GM10266 (cell line): Measurements from ENCODE around the gene OFD1.

Experiments used
- DNase-seq: peaks from one replicate; pipeline ENCODE4 v3.0.0; 2012; ENCODE audit errors: extremely low spot score
- TF ChIP-seq, protein P1 (sequence below): IDR thresholded peaks from 2 replicates; pipeline ENCODE4 v1.5.1; 2012; ENCODE audit warnings: mild to moderate bottlenecking, low read depth; ENCODE audit not compliant: control insufficient read depth, insufficient read depth; ENCODE audit errors: missing control alignments

OFD1 gene

DNA sequence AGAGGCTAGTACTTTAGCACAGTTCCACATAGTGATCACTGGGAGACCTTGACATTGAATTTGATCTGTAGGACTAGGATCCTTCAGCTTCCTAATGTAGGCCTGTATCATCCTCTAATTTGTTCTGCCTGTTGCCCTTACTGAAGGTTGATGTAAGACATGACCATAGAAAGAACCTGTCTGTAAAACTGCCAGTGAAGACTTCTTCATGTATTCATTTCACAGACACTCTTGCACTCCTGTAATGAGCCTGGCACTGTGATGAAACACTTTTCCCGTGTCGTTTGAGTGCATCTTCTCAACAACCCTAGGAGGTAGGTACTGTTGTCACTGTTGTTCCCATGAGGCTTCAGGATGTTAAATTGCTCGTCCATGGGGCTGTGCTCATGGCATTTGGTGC is 31.0 kb upstream of the OFD1 start:
- no peak for DNase-seq
- TF ChIP-seq, protein P1, sequence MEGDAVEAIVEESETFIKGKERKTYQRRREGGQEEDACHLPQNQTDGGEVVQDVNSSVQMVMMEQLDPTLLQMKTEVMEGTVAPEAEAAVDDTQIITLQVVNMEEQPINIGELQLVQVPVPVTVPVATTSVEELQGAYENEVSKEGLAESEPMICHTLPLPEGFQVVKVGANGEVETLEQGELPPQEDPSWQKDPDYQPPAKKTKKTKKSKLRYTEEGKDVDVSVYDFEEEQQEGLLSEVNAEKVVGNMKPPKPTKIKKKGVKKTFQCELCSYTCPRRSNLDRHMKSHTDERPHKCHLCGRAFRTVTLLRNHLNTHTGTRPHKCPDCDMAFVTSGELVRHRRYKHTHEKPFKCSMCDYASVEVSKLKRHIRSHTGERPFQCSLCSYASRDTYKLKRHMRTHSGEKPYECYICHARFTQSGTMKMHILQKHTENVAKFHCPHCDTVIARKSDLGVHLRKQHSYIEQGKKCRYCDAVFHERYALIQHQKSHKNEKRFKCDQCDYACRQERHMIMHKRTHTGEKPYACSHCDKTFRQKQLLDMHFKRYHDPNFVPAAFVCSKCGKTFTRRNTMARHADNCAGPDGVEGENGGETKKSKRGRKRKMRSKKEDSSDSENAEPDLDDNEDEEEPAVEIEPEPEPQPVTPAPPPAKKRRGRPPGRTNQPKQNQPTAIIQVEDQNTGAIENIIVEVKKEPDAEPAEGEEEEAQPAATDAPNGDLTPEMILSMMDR, result no peak

DNA sequence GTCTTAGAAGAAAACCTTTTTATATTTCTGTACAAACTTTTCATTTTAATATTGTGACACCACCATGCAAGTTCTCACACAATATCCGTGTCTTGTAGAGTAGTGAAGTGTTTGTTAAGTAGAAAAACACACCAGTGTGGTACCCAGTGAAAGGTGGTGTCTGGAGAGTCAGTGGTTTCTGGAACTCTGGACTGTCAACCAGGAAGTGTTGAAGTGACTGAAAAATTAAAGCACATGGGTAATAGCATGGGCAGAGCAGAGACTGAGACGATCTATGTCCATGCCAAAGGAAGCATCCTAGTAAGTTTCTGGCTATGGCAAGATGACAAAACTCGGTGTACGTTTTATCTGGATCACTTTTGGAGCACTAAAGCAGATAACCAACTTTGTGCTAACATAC is 23.4 kb upstream of the OFD1 start:
- TF ChIP-seq, protein P1, result no peak
- no peak for DNase-seq

DNA sequence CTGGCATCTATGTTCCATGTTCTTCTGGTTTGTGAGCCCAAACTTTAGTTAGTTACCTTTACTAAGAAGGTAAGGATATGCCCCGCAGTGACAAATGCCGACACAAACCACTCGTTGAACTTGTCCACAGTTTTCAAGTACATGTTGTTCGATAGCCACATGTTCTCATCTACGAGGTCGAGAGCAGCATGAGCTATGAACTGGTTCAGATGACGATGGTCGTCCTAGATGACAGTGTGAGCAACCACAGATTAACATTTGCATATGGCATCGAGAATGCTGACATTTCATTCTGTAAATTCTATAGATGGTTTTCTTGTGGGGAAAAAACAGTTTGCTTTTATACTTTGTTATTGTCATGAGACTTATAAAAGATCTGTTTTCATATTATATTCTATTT is 18.1 kb upstream of the OFD1 start:
- TF ChIP-seq, protein P1, result no peak
- DNase-seq, result no peak

DNA sequence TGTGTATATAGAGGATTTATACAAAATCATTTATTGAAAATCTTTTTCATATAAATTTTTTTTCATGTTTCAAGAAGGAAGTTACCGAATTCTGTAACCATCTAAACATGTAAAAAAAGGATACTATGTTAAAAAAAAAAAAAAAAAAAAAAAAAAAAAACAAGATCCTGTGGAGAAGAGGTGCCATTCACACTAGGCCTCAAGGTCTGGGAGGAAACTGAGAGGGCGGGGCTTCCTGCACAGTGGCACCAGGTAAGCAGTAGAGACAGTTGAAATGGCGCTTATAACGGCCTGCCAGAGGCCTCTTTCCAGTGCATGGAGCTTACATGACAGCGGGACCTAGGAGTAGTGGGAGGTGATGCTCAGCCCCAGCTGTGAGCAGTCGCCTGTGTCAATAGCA is 17.6 kb upstream of the OFD1 start:
- TF ChIP-seq, protein P1, result no peak
- DNase-seq, result no peak

DNA sequence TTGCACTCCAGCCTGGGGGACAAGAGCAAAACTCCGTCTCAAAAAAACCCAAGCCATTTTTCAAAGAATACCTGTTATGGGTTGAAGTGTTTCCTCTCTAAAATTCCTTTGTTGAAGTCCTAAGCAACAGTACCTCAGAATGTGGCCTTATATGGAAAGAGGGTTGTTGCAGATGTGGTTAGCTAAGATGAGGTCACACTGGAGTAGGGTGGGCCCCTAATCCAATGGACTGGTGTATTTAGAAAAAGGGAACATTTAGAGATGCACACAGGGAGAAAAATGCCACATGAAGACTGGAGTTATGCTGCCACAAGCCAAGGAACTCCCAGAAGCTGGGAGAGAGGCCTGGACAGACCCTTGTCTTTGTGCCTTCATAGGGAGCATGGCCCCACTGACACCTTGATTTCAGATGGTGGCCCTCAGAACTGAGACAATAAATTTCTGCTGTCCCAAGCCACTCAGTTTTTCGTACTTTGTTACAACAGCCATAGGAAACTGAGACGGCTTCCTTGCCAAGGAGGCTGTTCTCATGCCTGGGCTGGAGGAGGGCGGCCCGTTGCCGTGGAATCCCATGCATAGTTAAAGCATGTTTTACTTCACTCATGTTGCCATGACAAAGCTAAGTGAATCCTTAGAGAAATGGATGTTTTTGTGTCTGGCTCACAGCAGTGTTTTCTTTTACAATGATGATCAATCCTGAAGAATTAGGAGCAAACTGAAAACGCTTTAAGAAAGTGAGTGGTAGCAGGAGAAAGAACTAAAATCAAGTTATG is 16.7 kb upstream of the OFD1 start:
- TF ChIP-seq, protein P1, result no peak
- no peak for DNase-seq

DNA sequence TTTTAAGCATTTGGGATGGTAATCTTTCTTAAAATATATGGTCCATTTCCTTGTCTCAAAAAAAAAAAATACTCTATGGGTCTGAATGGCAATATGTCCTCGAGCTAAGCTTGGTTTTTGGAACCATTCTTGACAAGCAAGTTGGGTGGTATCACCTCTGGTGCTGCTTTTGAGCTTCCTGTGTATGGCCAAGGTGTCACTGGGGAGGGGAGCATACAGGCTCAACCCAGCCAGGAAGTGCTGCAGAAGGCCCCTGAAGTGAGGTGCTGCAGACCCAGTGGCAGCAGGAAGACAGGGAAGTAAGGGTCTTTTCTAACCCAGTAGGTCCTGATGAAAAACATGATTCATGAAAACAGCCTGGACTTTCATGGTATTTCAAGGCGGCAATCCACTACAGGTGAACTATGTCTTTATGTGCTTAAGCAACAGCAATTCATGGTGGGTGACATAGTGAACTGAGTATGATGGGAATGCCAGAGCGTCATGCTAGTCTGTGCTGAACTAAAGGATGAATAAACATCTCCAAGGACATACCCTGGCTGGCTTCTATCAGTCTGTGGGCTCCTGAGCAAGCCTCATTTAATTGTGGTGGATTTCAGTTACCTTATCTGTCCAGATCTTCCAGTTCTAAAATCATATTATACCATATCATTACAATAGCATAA is 15.2 kb upstream of the OFD1 start:
- no peak for DNase-seq
- TF ChIP-seq, protein P1, result no peak

DNA sequence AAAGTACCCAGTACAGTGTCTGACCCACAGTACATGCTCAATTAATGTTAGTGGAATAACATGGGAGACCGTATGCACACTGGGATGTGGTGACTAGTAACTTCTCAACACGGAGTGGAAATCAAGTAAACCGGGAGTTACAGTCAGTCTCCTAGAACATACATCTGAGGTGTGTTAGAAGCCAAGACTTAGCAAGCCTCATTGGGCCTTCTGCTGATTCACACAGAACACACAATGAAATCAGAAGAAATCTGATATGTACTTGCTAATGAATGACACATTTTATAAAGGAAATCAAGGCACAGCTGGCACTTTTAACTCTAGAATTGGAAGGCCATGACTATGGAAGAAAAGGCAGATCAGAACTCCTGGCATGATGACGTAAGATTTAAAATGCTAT is 13.2 kb upstream of the OFD1 start:
- TF ChIP-seq, protein P1, result no peak
- no peak for DNase-seq
